H9 (cell line): ENCODE measurements around the gene ZMYM3. TPM values are rescaled to one million over a fixed set of nuclear protein-coding genes. Genes with fewer than 3 reads are reported as not detected.

ENCODE experiments used
- DNase-seq: peaks from one replicate; pipeline ENCODE4 v3.0.0-alpha.2; 2017
- H2AFZ ChIP-seq: one replicate; pipeline ENCODE4 v1.6.1; 2013; ENCODE audit warnings: mild to moderate bottlenecking, low read length, control low read depth, moderate library complexity
- H2AK5ac ChIP-seq: 2 replicates; pipeline ENCODE4 v1.6.1; 2013; ENCODE audit warnings: low read length, control low read depth, mixed read lengths; ENCODE audit not compliant: insufficient read length
- H2BK120ac ChIP-seq: one replicate; pipeline ENCODE4 v1.6.1; 2013; ENCODE audit warnings: low read depth, mild to moderate bottlenecking, low read length, control low read depth, inconsistent platforms; ENCODE audit not compliant: poor library complexity, severe bottlenecking
- H2BK12ac ChIP-seq: 2 replicates; pipeline ENCODE4 v1.6.1; 2013; ENCODE audit warnings: low read length, control low read depth, mixed read lengths, low read depth; ENCODE audit not compliant: insufficient read length
- H2BK15ac ChIP-seq: 2 replicates; pipeline ENCODE4 v1.6.1; 2013; ENCODE audit warnings: low read depth, low read length, control low read depth
- H2BK20ac ChIP-seq: one replicate; pipeline ENCODE4 v1.6.1; 2013; ENCODE audit warnings: low read depth, mild to moderate bottlenecking, low read length, control low read depth, inconsistent platforms; ENCODE audit not compliant: poor library complexity, severe bottlenecking
- H2BK5ac ChIP-seq: 2 replicates; pipeline ENCODE4 v1.6.1; 2013; ENCODE audit warnings: low read length, control low read depth, mixed read lengths; ENCODE audit not compliant: insufficient read length
- H3K14ac ChIP-seq: 2 replicates; pipeline ENCODE4 v1.6.1; 2013; ENCODE audit warnings: low read length, control low read depth; ENCODE audit not compliant: insufficient read depth
- H3K18ac ChIP-seq: 2 replicates; pipeline ENCODE4 v1.6.1; 2013; ENCODE audit warnings: low read depth, mild to moderate bottlenecking, mixed read lengths, low read length, control low read depth; ENCODE audit not compliant: insufficient read length
- H3K23ac ChIP-seq: 2 replicates; pipeline ENCODE4 v1.6.1; 2013; ENCODE audit warnings: low read length, control low read depth, mixed read lengths, low read depth; ENCODE audit not compliant: insufficient read length
- H3K23me2 ChIP-seq: 2 replicates; pipeline ENCODE4 v1.6.1; 2013; ENCODE audit warnings: low read depth, mild to moderate bottlenecking, mixed read lengths, low read length, control low read depth; ENCODE audit not compliant: insufficient read length, poor library complexity, severe bottlenecking
- H3K27ac ChIP-seq: 2 replicates; pipeline ENCODE4 v1.5.1; 2013; ENCODE audit warnings: low read length, control low read depth, mixed read lengths, low read depth; ENCODE audit not compliant: insufficient read length
- H3K27me3 ChIP-seq: 2 replicates; pipeline ENCODE4 v1.6.1; 2013; ENCODE audit warnings: low read length, control low read depth, inconsistent platforms; ENCODE audit not compliant: insufficient read depth
- H3K4ac ChIP-seq: 2 replicates; pipeline ENCODE4 v1.6.1; 2013; ENCODE audit warnings: low read depth, mild to moderate bottlenecking, control low read depth, inconsistent platforms, low read length, moderate library complexity
- H3K4me1 ChIP-seq: 2 replicates; pipeline ENCODE4 v1.6.1; 2013; ENCODE audit warnings: low read length, control low read depth, inconsistent platforms; ENCODE audit not compliant: insufficient read depth
- H3K4me2 ChIP-seq: 2 replicates; pipeline ENCODE4 v1.6.1; 2013; ENCODE audit warnings: low read length, control low read depth, mixed read lengths; ENCODE audit not compliant: insufficient read length, insufficient read depth
- H3K56ac ChIP-seq: 2 replicates; pipeline ENCODE4 v1.6.1; 2013; ENCODE audit warnings: low read depth, mild to moderate bottlenecking, mixed read lengths, low read length, control low read depth; ENCODE audit not compliant: insufficient read length
- H3K79me1 ChIP-seq: 2 replicates; pipeline ENCODE4 v1.6.1; 2013; ENCODE audit warnings: low read depth, mild to moderate bottlenecking, moderate library complexity, low read length, control low read depth, inconsistent platforms; ENCODE audit not compliant: insufficient read depth, poor library complexity, severe bottlenecking
- H3K79me2 ChIP-seq: 2 replicates; pipeline ENCODE4 v1.6.1; 2013; ENCODE audit warnings: low read length, control low read depth, inconsistent platforms; ENCODE audit not compliant: insufficient read depth
- H3K9ac ChIP-seq: 2 replicates; pipeline ENCODE4 v1.6.1; 2013; ENCODE audit warnings: low read length, control low read depth, mixed read lengths; ENCODE audit not compliant: insufficient read length; ENCODE audit errors: extremely low read depth
- H3K9me3 ChIP-seq: one replicate; pipeline ENCODE4 v1.6.1; 2013; ENCODE audit warnings: low read depth, low read length, inconsistent platforms; ENCODE audit not compliant: control insufficient read depth
- H3T11ph ChIP-seq: one replicate; pipeline ENCODE4 v1.6.1; 2013; ENCODE audit warnings: mild to moderate bottlenecking, low read length, control low read depth, inconsistent platforms
- H4K20me1 ChIP-seq: one replicate; pipeline ENCODE4 v1.6.1; 2013; ENCODE audit not compliant: control insufficient read depth, insufficient read length, insufficient read depth
- H4K5ac ChIP-seq: 2 replicates; pipeline ENCODE4 v1.6.1; 2013; ENCODE audit warnings: low read depth, mild to moderate bottlenecking, mixed read lengths, low read length, control low read depth; ENCODE audit not compliant: insufficient read length
- H4K8ac ChIP-seq: replicated peaks from 2 replicates; pipeline ENCODE4 v1.6.1; 2013; ENCODE audit warnings: low read length, control low read depth, mixed read lengths, low read depth; ENCODE audit not compliant: insufficient read length
- H4K91ac ChIP-seq: 2 replicates; pipeline ENCODE4 v1.6.1; 2013; ENCODE audit warnings: low read depth, mild to moderate bottlenecking, moderate library complexity, mixed read lengths, low read length, control low read depth; ENCODE audit not compliant: insufficient read length
- H3K27ac Mint-ChIP-seq, 3 experiments: 2 replicates in 2 of 3; 3 replicates in 1 of 3; pipeline ENCODE4 v1.8.0; 2020 to 2021; ENCODE audit warnings: mixed read lengths in 3 of 3, mild to moderate bottlenecking in 1 of 3, moderate library complexity in 1 of 3
- H3K27me3 Mint-ChIP-seq: 2 replicates; pipeline ENCODE4 v1.8.0; 2021; ENCODE audit warnings: low read depth, mild to moderate bottlenecking, moderate library complexity, mixed read lengths
- H3K36me3 Mint-ChIP-seq, 3 experiments: 2 replicates in 2 of 3; 3 replicates in 1 of 3; pipeline ENCODE4 v1.8.0; 2020 to 2021; ENCODE audit warnings: low read depth in 3 of 3, mixed read lengths in 3 of 3; ENCODE audit not compliant: insufficient read depth in 1 of 3
- H3K4me1 Mint-ChIP-seq, 2 experiments: 2 replicates each; pipeline ENCODE4 v1.8.0; 2020; ENCODE audit warnings: mixed read lengths in 2 of 2
- H3K4me3 Mint-ChIP-seq, 2 experiments: 2 replicates in 1 of 2; 3 replicates in 1 of 2; pipeline ENCODE4 v1.8.0; 2020 to 2021; ENCODE audit warnings: mild to moderate bottlenecking in 2 of 2, mixed read lengths in 2 of 2, moderate library complexity in 1 of 2
- H3K9me3 Mint-ChIP-seq, 2 experiments: 2 replicates in 1 of 2; 3 replicates in 1 of 2; pipeline ENCODE4 v1.8.0; 2020; ENCODE audit warnings: mild to moderate bottlenecking in 2 of 2, mixed read lengths in 2 of 2, moderate library complexity in 1 of 2
- WGBS: extraction: QIAGEN DNeasy Blood & Tissue Kit; methylation state at CpG from one replicate; pipeline ENCODE4 v1.1.7; 2013; ENCODE audit warnings: missing lambda C conversion rate, low lambda C conversion rate, mixed read lengths; ENCODE audit not compliant: insufficient read length; ENCODE audit errors: extremely low coverage; 5-methylcytosine and 5-hydroxymethylcytosine counted together
- total RNA-seq: library from RNA; stranded (reverse); gene quantifications from 2 replicates; pipeline ENCODE4 v1.2.1, GENCODE V29; 2021
- TF ChIP-seq, protein P1 (sequence below): fragments of 200-600 bp; sonication (generic); conservative IDR thresholded peaks from 3 replicates; pipeline ENCODE4 v1.8.0; 2021; ENCODE audit warnings: antibody characterized with exemption, mild to moderate bottlenecking

Gene ZMYM3
- total RNA-seq, 1 experiment from 2014 or later = 86.5 TPM

DNA sequence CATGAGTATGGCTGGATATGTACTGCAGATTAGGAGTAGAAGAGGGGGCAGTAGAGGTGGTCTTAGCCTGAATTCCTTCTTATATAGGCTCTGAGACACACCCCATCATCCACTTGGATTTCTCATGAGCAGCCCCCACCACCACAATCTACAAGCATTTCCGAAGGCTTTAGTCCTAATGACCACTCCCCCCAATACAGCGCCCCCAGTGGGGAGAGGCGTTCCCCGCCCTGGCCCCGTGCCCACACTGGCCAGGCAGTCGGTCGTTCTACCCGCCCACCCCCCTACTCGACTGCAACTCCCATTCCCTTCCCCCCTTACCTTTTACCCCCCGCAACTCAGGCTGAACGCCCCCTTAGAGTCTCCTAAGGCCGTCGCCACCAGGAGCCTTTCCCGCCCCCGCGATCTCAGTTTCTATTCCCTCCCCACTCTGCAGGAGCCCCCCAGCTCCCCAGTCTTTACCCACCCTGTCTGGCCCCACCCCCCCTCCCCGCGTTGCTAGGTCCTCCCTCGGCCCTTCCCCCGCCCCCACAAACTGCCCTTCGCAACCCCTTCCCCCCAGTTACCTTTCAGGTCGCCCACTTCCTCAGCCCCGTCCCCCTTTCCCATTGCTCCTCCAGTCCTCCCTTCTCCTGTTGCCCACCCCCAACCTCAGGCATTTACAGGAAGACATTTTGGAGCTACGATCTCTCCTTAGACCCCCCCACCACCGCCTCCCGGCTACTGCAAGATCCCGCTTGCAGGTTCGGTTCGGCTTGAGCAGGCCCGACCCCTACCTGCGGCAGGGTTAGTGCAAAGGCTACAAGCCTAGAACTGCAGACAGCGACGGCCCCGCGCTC lies 468 bp downstream of the ZMYM3 start:
- Mint-ChIP-seq H3K4me3 (peak overlapping the region; percentile 93 to 95), H3K9me3 (peaks cover 65 to 74% of the 10 kb centered on the region in 2 experiments), H3K27me3 (no peaks in the 10 kb centered on the region), H3K27ac (peak overlapping the region; percentile 92 to 99 (median 98); a peak in 6 of 7 replicates), H3K4me1 (peaks cover 10 to 27% of the 10 kb centered on the region in 2 experiments), H3K36me3 (peaks cover 25 to 40% (median 27%) of the 10 kb centered on the region in 3 experiments)
- peak overlapping the region; percentile 67 for H3K18ac ChIP-seq
- H3K4me1 ChIP-seq = no peaks in the 10 kb centered on the region
- H2BK5ac ChIP-seq = no peak overlapping the region
- peak overlapping the region; percentile 66 for H3K9ac ChIP-seq
- no peak overlapping the region for H3K27ac ChIP-seq
- no peaks in the 10 kb centered on the region for H3K79me1 ChIP-seq
- H2AK5ac ChIP-seq = no peak overlapping the region
- peaks cover 14% of the 10 kb centered on the region for H3K23me2 ChIP-seq
- no peak overlapping the region for H4K91ac ChIP-seq
- no peak overlapping the region for H4K5ac ChIP-seq
- H3K27me3 ChIP-seq = no peaks in the 10 kb centered on the region
- no peak overlapping the region for H2BK120ac ChIP-seq
- peak overlapping the region; percentile 55 for H3K4me2 ChIP-seq
- H3K79me2 ChIP-seq = peaks cover 2% of the 10 kb centered on the region; the same call in 1 of the 2 replicates
- H4K20me1 ChIP-seq = no peaks in the 10 kb centered on the region
- H3K56ac ChIP-seq = no peak overlapping the region
- no peak overlapping the region for H3T11ph ChIP-seq
- TF ChIP-seq, protein P1, sequence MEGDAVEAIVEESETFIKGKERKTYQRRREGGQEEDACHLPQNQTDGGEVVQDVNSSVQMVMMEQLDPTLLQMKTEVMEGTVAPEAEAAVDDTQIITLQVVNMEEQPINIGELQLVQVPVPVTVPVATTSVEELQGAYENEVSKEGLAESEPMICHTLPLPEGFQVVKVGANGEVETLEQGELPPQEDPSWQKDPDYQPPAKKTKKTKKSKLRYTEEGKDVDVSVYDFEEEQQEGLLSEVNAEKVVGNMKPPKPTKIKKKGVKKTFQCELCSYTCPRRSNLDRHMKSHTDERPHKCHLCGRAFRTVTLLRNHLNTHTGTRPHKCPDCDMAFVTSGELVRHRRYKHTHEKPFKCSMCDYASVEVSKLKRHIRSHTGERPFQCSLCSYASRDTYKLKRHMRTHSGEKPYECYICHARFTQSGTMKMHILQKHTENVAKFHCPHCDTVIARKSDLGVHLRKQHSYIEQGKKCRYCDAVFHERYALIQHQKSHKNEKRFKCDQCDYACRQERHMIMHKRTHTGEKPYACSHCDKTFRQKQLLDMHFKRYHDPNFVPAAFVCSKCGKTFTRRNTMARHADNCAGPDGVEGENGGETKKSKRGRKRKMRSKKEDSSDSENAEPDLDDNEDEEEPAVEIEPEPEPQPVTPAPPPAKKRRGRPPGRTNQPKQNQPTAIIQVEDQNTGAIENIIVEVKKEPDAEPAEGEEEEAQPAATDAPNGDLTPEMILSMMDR = peak; percentile 56; the same call in 2 of the 3 replicates
- peak; percentile 51 for DNase-seq
- no peak overlapping the region for H2BK20ac ChIP-seq
- H2AFZ ChIP-seq = no peak overlapping the region
- H3K4ac ChIP-seq = no peak overlapping the region
- no peak overlapping the region for H2BK12ac ChIP-seq
- H4K8ac ChIP-seq = no peak overlapping the region
- no peak overlapping the region for H2BK15ac ChIP-seq
- WGBS = no CpG with 5 or more reads among the region's 35 CpGs
- H3K14ac ChIP-seq = peak overlapping the region; percentile 73
- peaks cover 14% of the 10 kb centered on the region for H3K9me3 ChIP-seq
- H3K23ac ChIP-seq = no peak overlapping the region
